HepG2 (cell line): ENCODE results near the gene WDR81. TPM values are rescaled to one million over a fixed set of nuclear protein-coding genes. Genes with fewer than 3 reads are reported as not detected.

Experiments used
- AHR ChIP-seq: IDR thresholded peaks from 2 replicates; pipeline ENCODE4 v1.6.1; 2018; ENCODE audit warnings: missing genetic modification reagents, missing compliant biosample characterization
- KDM4B ChIP-seq: sonication (generic); formaldehyde crosslinking; IDR thresholded peaks from 2 replicates; pipeline ENCODE4 v1.4.0; 2020; ENCODE audit warnings: missing genetic modification reagents
- RAD51 ChIP-seq: fragments of 450-650 bp; IDR thresholded peaks from 2 replicates; pipeline ENCODE4 v1.6.1; 2016; ENCODE audit warnings: borderline replicate concordance
- RFX1 ChIP-seq: fragments of 450-650 bp; IDR thresholded peaks from 2 replicates; pipeline ENCODE4 v1.6.1; 2017
- SNAPC4 ChIP-seq: sonication (generic); formaldehyde crosslinking; IDR thresholded peaks from 2 replicates; pipeline ENCODE4 v1.4.0; 2020; ENCODE audit warnings: mild to moderate bottlenecking, missing genetic modification reagents
- TAF15 ChIP-seq: fragments of 200-400 bp; formaldehyde crosslinking; IDR thresholded peaks from one replicate; pipeline ENCODE4 v1.6.1; 2018; ENCODE audit warnings: mild to moderate bottlenecking, low read depth, low read length; ENCODE audit not compliant: poor library complexity, severe bottlenecking
- TGIF2 ChIP-seq: IDR thresholded peaks from 2 replicates; pipeline ENCODE4 v1.6.1; 2016; ENCODE audit warnings: control low read depth, missing compliant biosample characterization
- THAP11 ChIP-seq: IDR thresholded peaks from 2 replicates; pipeline ENCODE4 v1.6.1; 2016; ENCODE audit warnings: missing biosample characterization, missing genetic modification reagents
- TRIM24 ChIP-seq: sonication (generic); formaldehyde crosslinking; IDR thresholded peaks from 2 replicates; pipeline ENCODE4 v1.8.0; 2022; ENCODE audit warnings: mild to moderate bottlenecking, missing genetic modification reagents
- ZBTB43 ChIP-seq: sonication (generic); formaldehyde crosslinking; conservative IDR thresholded peaks from 2 replicates; pipeline ENCODE4 v1.4.0; 2020; ENCODE audit warnings: missing genetic modification reagents
- ZNF276 ChIP-seq: sonication (generic); formaldehyde crosslinking; IDR thresholded peaks from 2 replicates; pipeline ENCODE4 v1.4.0; 2020; ENCODE audit warnings: mild to moderate bottlenecking, low read depth, missing genetic modification reagents
- ZNF335 ChIP-seq: sonication (generic); formaldehyde crosslinking; IDR thresholded peaks from 2 replicates; pipeline ENCODE4 v1.4.0; 2020; ENCODE audit warnings: missing genetic modification reagents
- ZNF34 ChIP-seq: sonication (generic); formaldehyde crosslinking; IDR thresholded peaks from 2 replicates; pipeline ENCODE4 v1.4.0; 2020; ENCODE audit warnings: mild to moderate bottlenecking, missing genetic modification reagents, borderline replicate concordance
- ZNF414 ChIP-seq: sonication (generic); formaldehyde crosslinking; IDR thresholded peaks from 2 replicates; pipeline ENCODE4 v1.5.0; 2020; ENCODE audit warnings: missing genetic modification reagents
- ZNF430 ChIP-seq: sonication (generic); formaldehyde crosslinking; IDR thresholded peaks from 2 replicates; pipeline ENCODE4 v1.9.0; 2021; ENCODE audit warnings: mild to moderate bottlenecking, missing genetic modification reagents
- ZNF577 ChIP-seq: sonication (generic); formaldehyde crosslinking; IDR thresholded peaks from 2 replicates; pipeline ENCODE4 v1.4.0; 2020; ENCODE audit warnings: mild to moderate bottlenecking, low read depth, missing genetic modification reagents, borderline replicate concordance
- ZNF777 ChIP-seq: sonication (generic); formaldehyde crosslinking; IDR thresholded peaks from 2 replicates; pipeline ENCODE4 v1.4.0; 2020; ENCODE audit warnings: missing genetic modification reagents
- ZNF83 ChIP-seq: sonication (generic); formaldehyde crosslinking; IDR thresholded peaks from 2 replicates; pipeline ENCODE4 v1.4.0; 2020; ENCODE audit warnings: missing genetic modification reagents, mild to moderate bottlenecking, borderline replicate concordance
- ZSCAN20 ChIP-seq: sonication (generic); formaldehyde crosslinking; IDR thresholded peaks from 2 replicates; pipeline ENCODE4 v1.4.0; 2020; ENCODE audit warnings: missing genetic modification reagents, mild to moderate bottlenecking, borderline replicate concordance
- ZSCAN22 ChIP-seq: sonication (generic); formaldehyde crosslinking; IDR thresholded peaks from 2 replicates; pipeline ENCODE4 v1.4.0; 2020; ENCODE audit warnings: mild to moderate bottlenecking, missing genetic modification reagents
- polyA plus RNA-seq, 8 experiments: library from polyadenylated mRNA; depleted of rRNA in 3 of 8; stranded (reverse) in 7 of 8; unstranded in 1 of 8; fragments of >200 nt; fragmentation: Illumina TruSeq in 4 of 8; extraction: Trizol in 4 of 8; gene quantifications; 2 replicates each; pipeline versions ENCODE4 v1.2.1 to v1.2.3, GENCODE V29; 2011 to 2016; ENCODE audit warnings: low read depth in 4 of 8, missing spikeins in 1 of 8, mixed read lengths in 1 of 8; ENCODE audit not compliant: insufficient read depth in 1 of 8
- total RNA-seq, 5 experiments: library from RNA; depleted of rRNA; stranded (reverse); fragments of >200 nt; fragmentation: Illumina TruSeq; extraction: Trizol; gene quantifications; 2 replicates each; pipeline ENCODE4 v1.2.3, GENCODE V29; 2016; ENCODE audit warnings: low read depth in 1 of 5

The WDR81 gene
- total and polyA plus RNA-seq, 2 of the 13 experiments (the other 11 are each of a cell fraction or from before 2014, with no cell fraction given) = 9.1 to 16.7 TPM

GRCh38 chr17:1716076-1716911 lies 8.2 kb upstream of the WDR81 start (continued):
- TF ChIP-seq SNAPC4 (CRISPR knock-in tag) (no peak), ZNF430 (CRISPR knock-in tag) (no peak), ZNF335 (CRISPR knock-in tag) (peak; percentile 96), TRIM24 (CRISPR knock-in tag) (no peak), RFX1 (no peak), ZSCAN22 (CRISPR knock-in tag) (no peak), ZNF276 (CRISPR knock-in tag) (no peak), ZNF83 (CRISPR knock-in tag) (no peak), THAP11 (peak; percentile 98), RAD51 (no peak), ZBTB43 (CRISPR knock-in tag) (no peak), AHR (CRISPR knock-in tag) (peak; percentile 72; the same call in 1 of the 2 replicates), ZNF577 (CRISPR knock-in tag) (no peak), KDM4B (CRISPR knock-in tag) (0 out of 2 replicates have a peak, but pooled peaks have one; percentile 49), TGIF2 (CRISPR knock-in tag) (peak; percentile 74), TAF15 (no peak), ZNF777 (no peak), ZNF414 (CRISPR knock-in tag) (0 out of 2 replicates have a peak, but pooled peaks have one; percentile 36), ZNF34 (CRISPR knock-in tag) (no peak), ZSCAN20 (CRISPR knock-in tag) (no peak)
